Stimulated activated CD4-positive, alpha-beta T cell treated with anti-CD3 and anti-CD28 coated beads, TNF-alpha, amount 100 ng/mL, for 48 hours (primary cell): ENCODE data around the gene NUBP1.

Source experiments
- DNase-seq, 3 donors: peaks; one replicate each; pipeline ENCODE4 v3.0.0-alpha.2; 2020; ENCODE audit warnings: low read depth in 3 of 3

The NUBP1 gene

GRCh38 chr16:10805334-10805733, 61.7 kb downstream of the NUBP1 start:
- no peak for DNase-seq

DNA sequence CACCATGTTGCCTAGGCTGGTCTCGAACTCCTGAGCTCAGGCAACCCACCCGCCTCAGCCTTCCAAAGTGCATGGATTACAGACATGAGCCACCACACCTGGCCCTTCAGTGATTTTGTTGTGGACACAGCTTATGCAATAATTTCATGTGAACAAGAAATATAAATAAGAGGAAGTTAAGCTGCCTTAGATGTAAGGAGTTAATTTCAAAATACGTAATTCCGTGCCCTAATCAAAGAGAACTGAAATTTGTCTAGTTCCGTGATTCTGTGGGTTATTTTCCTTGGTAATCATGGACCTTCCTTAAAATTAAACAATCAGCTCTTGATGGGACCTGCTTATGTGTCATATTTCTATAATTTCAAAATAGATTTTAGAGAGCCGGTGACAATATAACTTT, 63.1 kb downstream of the NUBP1 start:
- DNase-seq, result no peak

- DNase-seq, result no peak
Observed at GRCh38 chr16:10808218-10808617, 64.6 kb downstream of the NUBP1 start.

- DNase-seq, result no peak
Observed at GRCh38 chr16:10808850-10809249, 65.2 kb downstream of the NUBP1 start.

DNA sequence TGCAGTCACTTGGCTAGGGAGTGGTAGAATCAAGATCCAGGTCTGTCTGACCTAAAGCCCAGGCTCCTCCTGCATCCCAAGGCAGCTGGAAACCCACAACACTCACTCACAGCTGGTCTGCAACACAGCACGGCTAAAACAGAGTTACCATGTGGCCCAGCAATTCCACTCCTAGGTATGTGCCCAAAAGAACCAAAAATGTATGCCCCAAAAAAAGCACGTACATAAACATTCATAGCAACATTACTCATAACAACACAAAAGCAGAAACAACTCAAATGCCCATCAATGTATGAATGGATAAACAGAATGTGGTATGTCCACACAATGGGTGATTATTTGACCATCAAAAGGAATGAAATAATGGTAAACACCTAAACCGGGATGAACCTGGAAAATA, 66.1 kb downstream of the NUBP1 start:
- no peak for DNase-seq

DNA sequence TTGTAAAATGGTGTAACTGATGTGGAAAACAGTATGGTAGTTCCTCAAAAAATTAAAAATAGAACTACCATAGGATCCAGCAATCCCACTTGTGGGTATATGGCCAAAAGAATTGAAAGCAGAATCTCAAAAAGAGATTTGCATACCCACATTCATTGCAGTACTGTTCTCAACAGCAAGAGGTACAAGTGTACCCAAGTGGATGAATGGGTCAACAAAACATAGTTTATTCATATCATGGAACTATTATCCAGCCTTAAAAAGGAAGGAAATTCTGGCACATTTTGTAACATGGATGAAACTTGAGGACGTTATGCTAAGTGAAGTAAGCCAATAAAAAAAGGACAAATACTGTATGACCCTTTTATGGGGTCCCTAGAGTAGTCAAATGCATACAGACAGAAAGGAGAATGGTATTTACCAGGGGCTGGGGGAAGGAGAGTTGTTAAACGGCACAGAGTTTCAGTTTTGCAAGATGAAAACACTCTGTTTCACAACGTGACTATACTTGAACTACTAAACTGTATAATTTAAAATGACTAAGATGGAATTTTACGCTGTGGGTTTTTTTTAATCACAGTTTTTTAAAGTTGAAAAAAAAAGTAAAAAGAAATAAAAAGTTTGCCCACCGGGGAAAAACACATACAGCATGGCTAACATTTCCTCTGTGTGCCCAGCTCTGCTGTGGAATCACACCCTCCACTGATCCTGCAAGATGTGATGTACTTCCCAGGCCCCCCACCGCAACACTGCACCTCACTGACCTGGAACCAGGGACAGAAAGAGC, 68.9 kb downstream of the NUBP1 start:
- no peak for DNase-seq

DNA sequence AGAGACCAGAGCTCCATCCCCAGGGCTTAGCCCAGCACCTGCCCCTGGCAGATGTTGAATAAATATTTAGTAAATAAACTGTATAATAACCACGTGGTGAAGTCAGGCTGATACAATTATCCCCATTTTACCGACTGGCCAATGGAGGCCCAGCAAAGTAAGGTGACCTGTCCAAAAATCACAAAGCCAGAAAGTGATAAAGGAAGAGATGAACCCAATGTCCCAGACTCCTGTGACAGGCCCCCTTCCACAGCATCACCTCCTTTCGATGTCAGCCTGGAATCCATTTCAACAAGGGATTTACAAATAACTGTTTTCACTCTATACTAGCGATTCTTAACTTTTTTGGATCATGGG, 69.4 kb downstream of the NUBP1 start:
- no peak for DNase-seq

DNA sequence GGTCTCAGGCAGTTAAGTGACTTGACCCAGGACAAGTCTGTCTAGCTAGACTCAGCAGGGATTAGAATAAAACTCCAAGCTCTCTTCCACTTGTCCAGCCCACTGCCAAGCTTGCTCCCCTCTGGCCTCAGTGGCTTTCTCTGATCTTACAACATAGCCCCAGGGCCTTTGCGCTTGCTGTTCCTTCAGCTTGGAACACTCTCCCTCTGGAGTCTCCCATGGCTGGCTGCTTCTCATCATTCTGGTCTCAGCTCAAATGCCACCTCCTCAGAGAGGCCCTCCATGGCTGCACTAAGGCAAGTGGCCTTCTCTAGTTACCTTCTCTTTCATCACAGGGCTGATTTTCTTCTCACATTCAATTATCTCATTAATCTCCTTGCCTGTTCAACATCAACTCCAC, 73.9 kb downstream of the NUBP1 start:
- no peak for DNase-seq

DNA sequence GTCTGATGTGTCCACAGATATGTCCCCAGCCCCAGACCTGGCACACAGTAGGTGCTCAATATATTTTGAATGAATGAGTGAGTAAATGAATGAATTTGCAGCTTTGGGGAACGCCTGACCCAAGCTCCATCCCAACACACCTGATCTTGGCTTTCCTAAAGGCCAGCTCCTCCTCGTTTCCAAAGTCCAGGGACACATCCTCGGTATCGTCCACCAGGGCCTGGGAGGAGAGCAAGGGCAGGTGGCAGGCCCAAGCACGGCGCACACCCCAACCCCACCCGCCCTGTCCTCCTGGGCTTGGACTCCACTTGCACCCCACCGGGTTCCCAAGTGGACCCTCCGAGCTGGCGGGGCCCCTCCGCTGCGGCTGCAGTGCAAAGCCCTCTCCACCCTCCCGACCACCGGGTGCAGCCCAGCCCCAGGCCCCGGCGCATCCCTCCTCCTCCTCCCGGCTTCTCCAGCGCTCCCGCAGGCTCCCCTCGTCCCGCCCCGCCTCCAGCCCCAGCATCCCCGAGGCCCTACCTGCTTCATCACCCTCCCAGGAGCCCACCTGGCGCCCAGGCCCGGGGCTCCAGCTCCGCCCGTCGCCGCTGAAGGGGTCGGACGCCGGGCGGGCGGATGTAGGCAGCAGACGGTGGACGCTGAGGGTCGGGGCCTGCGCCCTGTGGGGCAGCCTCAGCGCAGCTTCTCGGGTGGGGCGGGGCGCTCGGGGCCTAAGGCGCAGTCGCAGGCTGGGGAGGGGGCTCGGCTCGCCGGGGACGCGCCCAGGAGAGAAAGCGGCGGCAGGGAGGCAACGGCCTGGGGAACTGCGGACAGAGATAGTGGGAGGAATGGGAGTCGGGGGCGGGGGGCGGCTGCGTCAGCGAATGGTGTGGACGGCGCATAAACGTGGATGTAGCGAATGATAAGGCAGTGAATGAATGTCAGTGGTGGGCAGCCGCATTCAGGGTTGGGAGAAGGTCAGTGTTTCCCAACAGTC, 74.6 kb downstream of the NUBP1 start, which contains the start of gene TVP23A:
TVP23A (minus strand) TSS at position 832 of the 979 bp plus-strand sequence; CDS start at position 531, 301 bp downstream.
- DNase-seq, result no peak
